WTC11 (cell line): ENCODE data around the gene PHLPP1.

Experiments used
- NR1H2 ChIP-seq: sonication (generic); formaldehyde crosslinking; IDR thresholded peaks from 2 replicates; pipeline ENCODE4 v1.9.0; 2021; ENCODE audit warnings: mild to moderate bottlenecking, moderate library complexity, missing genetic modification reagents
- PRRX2 ChIP-seq: fragments of 250-450 bp; sonication (Bioruptor Pico); IDR thresholded peaks from 2 replicates; pipeline ENCODE4 v1.8.0; 2021; ENCODE audit warnings: mild to moderate bottlenecking
- SOX15 ChIP-seq: fragments of 250-450 bp; sonication (Bioruptor Pico); IDR thresholded peaks from 2 replicates; pipeline ENCODE4 v1.9.0; 2021; ENCODE audit warnings: mild to moderate bottlenecking
- SP1 ChIP-seq: sonication (generic); formaldehyde crosslinking; conservative IDR thresholded peaks from 2 replicates; pipeline ENCODE4 v1.8.1; 2022; ENCODE audit warnings: missing genetic modification reagents
- TF ChIP-seq, protein P1 (sequence below): fragments of 200-600 bp; IDR thresholded peaks from 2 replicates; pipeline ENCODE4 v1.8.0; 2022; ENCODE audit warnings: antibody characterized with exemption

GRCh38 chr18:63000839-63001238 is 285.5 kb downstream of the PHLPP1 start:
- TF ChIP-seq, protein P1, sequence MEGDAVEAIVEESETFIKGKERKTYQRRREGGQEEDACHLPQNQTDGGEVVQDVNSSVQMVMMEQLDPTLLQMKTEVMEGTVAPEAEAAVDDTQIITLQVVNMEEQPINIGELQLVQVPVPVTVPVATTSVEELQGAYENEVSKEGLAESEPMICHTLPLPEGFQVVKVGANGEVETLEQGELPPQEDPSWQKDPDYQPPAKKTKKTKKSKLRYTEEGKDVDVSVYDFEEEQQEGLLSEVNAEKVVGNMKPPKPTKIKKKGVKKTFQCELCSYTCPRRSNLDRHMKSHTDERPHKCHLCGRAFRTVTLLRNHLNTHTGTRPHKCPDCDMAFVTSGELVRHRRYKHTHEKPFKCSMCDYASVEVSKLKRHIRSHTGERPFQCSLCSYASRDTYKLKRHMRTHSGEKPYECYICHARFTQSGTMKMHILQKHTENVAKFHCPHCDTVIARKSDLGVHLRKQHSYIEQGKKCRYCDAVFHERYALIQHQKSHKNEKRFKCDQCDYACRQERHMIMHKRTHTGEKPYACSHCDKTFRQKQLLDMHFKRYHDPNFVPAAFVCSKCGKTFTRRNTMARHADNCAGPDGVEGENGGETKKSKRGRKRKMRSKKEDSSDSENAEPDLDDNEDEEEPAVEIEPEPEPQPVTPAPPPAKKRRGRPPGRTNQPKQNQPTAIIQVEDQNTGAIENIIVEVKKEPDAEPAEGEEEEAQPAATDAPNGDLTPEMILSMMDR: no peak
- no peak for TF ChIP-seq PRRX2 (CRISPR knock-in tag)
- TF ChIP-seq SP1 (CRISPR knock-in tag): no peak
- TF ChIP-seq SOX15 (CRISPR knock-in tag): no peak
- TF ChIP-seq NR1H2: no peak
